ENCODE results near the gene CLCN1.

Gene CLCN1

GRCh38 chr7:143290293-143290692, 25.6 kb upstream of the CLCN1 start:
- no peak overlapping the region for H3K27ac ChIP-seq
- DNase-seq (ENCODE audit: low read depth, low spot score): no peak

- DNase-seq (ENCODE audit: low read depth, low spot score): no peak
- H3K27ac ChIP-seq: no peak overlapping the region
Measured at GRCh38 chr7:143292876-143293275, 23.0 kb upstream of the CLCN1 start.

GRCh38 chr7:143295870-143296269, 20.0 kb upstream of the CLCN1 start:
- DNase-seq (ENCODE audit: low read depth, low spot score): no peak
- H3K27ac ChIP-seq: no peak overlapping the region

GRCh38 chr7:143296686-143297085, 19.2 kb upstream of the CLCN1 start:
- H3K27ac ChIP-seq: no peak overlapping the region
- no peak for DNase-seq (ENCODE audit: low read depth, low spot score)

- no peak for DNase-seq (ENCODE audit: low read depth, low spot score)
- H3K27ac ChIP-seq: peak overlapping the region; percentile 3
Measured at GRCh38 chr7:143299346-143299745, 16.6 kb upstream of the CLCN1 start.

GRCh38 chr7:143299840-143300239, 16.1 kb upstream of the CLCN1 start:
- peak overlapping the region; percentile 3 for H3K27ac ChIP-seq
- DNase-seq (ENCODE audit: low read depth, low spot score): no peak

- no peak overlapping the region for H3K27ac ChIP-seq
- DNase-seq (ENCODE audit: low read depth, low spot score): no peak
Measured at GRCh38 chr7:143300959-143301935, 14.7 kb upstream of the CLCN1 start.

- no peak for DNase-seq (ENCODE audit: low read depth, low spot score)
- peak overlapping the region; percentile 15 for H3K27ac ChIP-seq
Measured at GRCh38 chr7:143303733-143304132, 12.2 kb upstream of the CLCN1 start.

GRCh38 chr7:143304938-143305337, 11.0 kb upstream of the CLCN1 start:
- H3K27ac ChIP-seq: no peak overlapping the region
- DNase-seq (ENCODE audit: low read depth, low spot score): no peak

GRCh38 chr7:143305423-143306070, 10.4 kb upstream of the CLCN1 start:
- no peak for DNase-seq (ENCODE audit: low read depth, low spot score)
- H3K27ac ChIP-seq: no peak overlapping the region

GRCh38 chr7:143308632-143309031, 7.3 kb upstream of the CLCN1 start:
- DNase-seq (ENCODE audit: low read depth, low spot score): no peak
- no peak overlapping the region for H3K27ac ChIP-seq

GRCh38 chr7:143314127-143314526, 1.8 kb upstream of the CLCN1 start:
- no peak overlapping the region for H3K27ac ChIP-seq
- no peak for DNase-seq (ENCODE audit: low read depth, low spot score)

GRCh38 chr7:143316492-143316891, 581 bp downstream of the CLCN1 start:
- no peak overlapping the region for H3K27ac ChIP-seq
- no peak for DNase-seq (ENCODE audit: low read depth, low spot score)

- H3K27ac ChIP-seq: peak overlapping the region; percentile 76
- peak; percentile 81 for DNase-seq (ENCODE audit: low read depth, low spot score)
Measured at GRCh38 chr7:143318661-143319060, 2.8 kb downstream of the CLCN1 start.

- DNase-seq (ENCODE audit: low read depth, low spot score): no peak
- H3K27ac ChIP-seq: no peak overlapping the region
Measured at GRCh38 chr7:143320620-143321019, 4.7 kb downstream of the CLCN1 start.

GRCh38 chr7:143321242-143321641, 5.3 kb downstream of the CLCN1 start:
- no peak for DNase-seq (ENCODE audit: low read depth, low spot score)
- no peak overlapping the region for H3K27ac ChIP-seq

- DNase-seq (ENCODE audit: low read depth, low spot score): no peak
Measured at GRCh38 chr7:143321734-143322133, 5.8 kb downstream of the CLCN1 start.

GRCh38 chr7:143322760-143323633, 7.1 kb downstream of the CLCN1 start:
- H3K27ac ChIP-seq: no peak overlapping the region
- DNase-seq (ENCODE audit: low read depth, low spot score): no peak

More at GRCh38 chr7:143321734-143322133, 5.8 kb downstream of the CLCN1 start:
- no peak overlapping the region for H3K27ac ChIP-seq

- DNase-seq (ENCODE audit: low read depth, low spot score): no peak
- H3K27ac ChIP-seq: no peak overlapping the region
Measured at GRCh38 chr7:143323653-143324052, 7.7 kb downstream of the CLCN1 start.

- no peak for DNase-seq (ENCODE audit: low read depth, low spot score)
- no peak overlapping the region for H3K27ac ChIP-seq
Measured at GRCh38 chr7:143325240-143325639, 9.3 kb downstream of the CLCN1 start.
